HG03108 (cell line): ENCODE results near the gene VPS37B.
A peak's percentile ranks its signal among the peaks of the same experiment; 100 is the strongest.

Experiments used
- ATAC-seq: cut with Tn5 transposase; IDR thresholded peaks from one replicate; pipeline ENCODE4 v1.9.1; 2021; ENCODE audit warnings: moderate library complexity; ENCODE audit not compliant: unreplicated experiment

VPS37B gene

GRCh38 chr12:122842505-122843405, 53.2 kb downstream of the VPS37B start:
- no peak for ATAC-seq

- ATAC-seq: no peak
Observed at GRCh38 chr12:122841544-122842321, 54.2 kb downstream of the VPS37B start.

GRCh38 chr12:122840580-122841513, 55.1 kb downstream of the VPS37B start:
- no peak for ATAC-seq

- no peak for ATAC-seq
Observed at GRCh38 chr12:122839907-122840554, 55.9 kb downstream of the VPS37B start.

- no peak for ATAC-seq
Observed at GRCh38 chr12:122838841-122839240, 57.1 kb downstream of the VPS37B start.

GRCh38 chr12:122837306-122838265, 58.3 kb downstream of the VPS37B start:
- ATAC-seq: no peak

- ATAC-seq: peak; percentile 49
Observed at GRCh38 chr12:122836027-122836921, 59.6 kb downstream of the VPS37B start.

- no peak for ATAC-seq
Observed at GRCh38 chr12:122835750-122836026, 60.2 kb downstream of the VPS37B start.

- ATAC-seq: no peak
Observed at GRCh38 chr12:122834921-122835749, 60.8 kb downstream of the VPS37B start, which contains the start of gene HIP1R. TSS of gene HIP1R (plus strand) at chr12:122835457. CDS start at chr12:122835551, 94 bp downstream.

GRCh38 chr12:122834104-122834920, 61.6 kb downstream of the VPS37B start:
- no peak for ATAC-seq

GRCh38 chr12:122830517-122831214, 65.3 kb downstream of the VPS37B start:
- no peak for ATAC-seq

GRCh38 chr12:122827258-122827657, 68.7 kb downstream of the VPS37B start:
- no peak for ATAC-seq

- no peak for ATAC-seq
Observed at GRCh38 chr12:122825773-122826724, 69.9 kb downstream of the VPS37B start.

- ATAC-seq: no peak
Observed at GRCh38 chr12:122823429-122823828, 72.5 kb downstream of the VPS37B start.

GRCh38 chr12:122820838-122821271, 75.1 kb downstream of the VPS37B start:
- peak; percentile 72 for ATAC-seq
